GM12873 (cell line): ENCODE data around the gene MYOM1.

ENCODE experiments used
- TF ChIP-seq, protein P1 (sequence below): IDR thresholded peaks from 2 replicates; pipeline ENCODE4 v1.5.1; 2012; ENCODE audit warnings: low read depth, mild to moderate bottlenecking, moderate library complexity, low read length, control low read depth; ENCODE audit not compliant: insufficient read depth; ENCODE audit errors: missing control alignments

Gene MYOM1

DNA sequence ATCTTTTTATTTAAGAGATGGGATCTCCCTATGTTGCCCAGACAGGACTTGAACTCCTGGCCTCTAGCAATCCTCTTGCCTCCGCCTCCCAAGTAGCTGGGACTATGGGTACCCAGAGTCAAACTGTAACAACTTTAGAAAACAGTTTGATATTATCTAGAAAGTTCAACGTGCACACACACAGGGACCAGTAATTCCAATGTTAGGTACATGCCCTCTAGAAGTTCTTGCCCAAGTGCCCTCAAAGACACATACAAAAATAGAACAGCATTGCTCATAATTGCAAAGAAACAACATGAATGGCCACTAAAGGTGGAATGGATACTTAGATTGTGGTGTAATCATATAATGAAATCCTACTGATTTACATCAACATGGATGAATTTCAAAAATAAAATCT lies 194.2 kb downstream of the MYOM1 start:
- TF ChIP-seq, protein P1, sequence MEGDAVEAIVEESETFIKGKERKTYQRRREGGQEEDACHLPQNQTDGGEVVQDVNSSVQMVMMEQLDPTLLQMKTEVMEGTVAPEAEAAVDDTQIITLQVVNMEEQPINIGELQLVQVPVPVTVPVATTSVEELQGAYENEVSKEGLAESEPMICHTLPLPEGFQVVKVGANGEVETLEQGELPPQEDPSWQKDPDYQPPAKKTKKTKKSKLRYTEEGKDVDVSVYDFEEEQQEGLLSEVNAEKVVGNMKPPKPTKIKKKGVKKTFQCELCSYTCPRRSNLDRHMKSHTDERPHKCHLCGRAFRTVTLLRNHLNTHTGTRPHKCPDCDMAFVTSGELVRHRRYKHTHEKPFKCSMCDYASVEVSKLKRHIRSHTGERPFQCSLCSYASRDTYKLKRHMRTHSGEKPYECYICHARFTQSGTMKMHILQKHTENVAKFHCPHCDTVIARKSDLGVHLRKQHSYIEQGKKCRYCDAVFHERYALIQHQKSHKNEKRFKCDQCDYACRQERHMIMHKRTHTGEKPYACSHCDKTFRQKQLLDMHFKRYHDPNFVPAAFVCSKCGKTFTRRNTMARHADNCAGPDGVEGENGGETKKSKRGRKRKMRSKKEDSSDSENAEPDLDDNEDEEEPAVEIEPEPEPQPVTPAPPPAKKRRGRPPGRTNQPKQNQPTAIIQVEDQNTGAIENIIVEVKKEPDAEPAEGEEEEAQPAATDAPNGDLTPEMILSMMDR: no peak
